Adrenal gland (tissue), 12 donors: Measurements from ENCODE around the gene SIK1. TPM values are rescaled to one million over a fixed set of nuclear protein-coding genes. Genes with fewer than 3 reads are reported as not detected.
A peak's percentile ranks its signal among the peaks of the same experiment; 100 is the strongest.

Experiments
- DNase-seq, 7 donors: peaks; one replicate each; pipeline ENCODE4 v3.0.0-alpha.2; 2019 to 2020
- H3K27ac ChIP-seq, 5 donors: fragments of 200-600 bp; sonication (generic) in 4 of 5; 1 replicate in 3 of 5; 2 replicates in 2 of 5; pipeline versions ENCODE4 v1.5.1 to v1.8.0; 2016 to 2020; ENCODE audit warnings: mild to moderate bottlenecking in 1 of 5
- H3K27me3 ChIP-seq: fragments of 200-600 bp; 2 replicates; pipeline ENCODE4 v1.8.0; 2021
- H3K36me3 ChIP-seq, 2 donors: fragments of 200-600 bp; replicated peaks in 1 of 2; 1 replicate in 1 of 2; 2 replicates in 1 of 2; pipeline versions ENCODE4 v1.5.1 to v1.8.0; 2018 to 2022
- H3K4me1 ChIP-seq, 2 donors: fragments of 200-600 bp; replicated peaks in 1 of 2; 1 replicate in 1 of 2; 2 replicates in 1 of 2; pipeline versions ENCODE4 v1.5.1 to v1.8.0; 2018 to 2021
- H3K4me3 ChIP-seq, 4 donors: fragments of 200-600 bp; sonication (generic) in 3 of 4; one replicate each; pipeline ENCODE4 v1.5.1; 2016 to 2018
- H3K9me3 ChIP-seq, 3 donors: fragments of 200-600 bp; sonication (generic) in 1 of 3; replicated peaks in 1 of 3; 1 replicate in 2 of 3; 2 replicates in 1 of 3; pipeline versions ENCODE4 v1.5.1 to v1.8.0; 2016 to 2021
- CTCF ChIP-seq, 6 experiments: fragments of 450-650 bp in 4 of 6; fragments of 200-600 bp in 2 of 6; sonication (generic) in 1 of 6; IDR thresholded peaks; 1 replicate in 5 of 6; 2 replicates in 1 of 6; pipeline versions ENCODE4 v1.5.1 to v1.8.0; 2016 to 2021; ENCODE audit warnings: antibody characterized with exemption in 6 of 6, mild to moderate bottlenecking in 2 of 6, moderate library complexity in 1 of 6
- POLR2A ChIP-seq, 2 donors: fragments of 450-650 bp; IDR thresholded peaks; one replicate each; pipeline ENCODE4 v1.6.1; 2017; ENCODE audit warnings: antibody characterized with exemption in 2 of 2, mild to moderate bottlenecking in 2 of 2, moderate library complexity in 1 of 2
- WGBS, 4 donors: extraction: QIAGEN DNeasy Blood & Tissue Kit in 2 of 4; methylation state at CpG; one replicate each; pipeline versions ENCODE4 v1.1.5 to v1.1.7; 2013 to 2017; 5-methylcytosine and 5-hydroxymethylcytosine counted together
- intact Hi-C, 2 donors: fragments of 100-400 bp; cut with DNase I; formaldehyde crosslinking; loops; one replicate each; pipeline versions ENCODE4 v1.14.1 to v1.15.0; 2022 to 2023
- polyA plus RNA-seq, 3 donors: library from polyadenylated mRNA; stranded (reverse); fragments of 200-250 nt in 2 of 3; fragments of 350-450 nt in 1 of 3; fragmentation: Illumina TruSeq in 1 of 3; extraction: RNeasy Lipid Tissue Mini Kit (QIAGEN cat#74804) in 1 of 3; gene quantifications; one replicate each; pipeline ENCODE4 v1.2.3, GENCODE V29; 2013 to 2014
- total RNA-seq, 9 donors: library from RNA; depleted of rRNA in 4 of 9; stranded (reverse); fragments of >200 nt in 4 of 9; fragments of 120-200 nt in 1 of 9; fragmentation: NEBNext Ultra II Directional in 1 of 9; extraction: Animal tissue kit (Norgen Biotek cat#: 25700) in 1 of 9; gene quantifications; one replicate each; pipeline versions ENCODE4 v1.1.0 to v1.2.4, GENCODE V29; 2013 to 2023
- donor health status: healthy with polysubstance abuse.
- donor health status: Bipolar disorder and iron deficiency.
- donor health status: DM: yes; HTN: yes; CAD: no.
- donor health status: DM: no; HTN: no; CAD: no.
- donor health status: DM: no; HTN: no; CAD: no.
- donor health status: DM: yes; HTN: yes; CAD: no.

SIK1 gene
- total and polyA plus RNA-seq, 12 donors, result 0.55 to 171 (median 4.9) TPM

GRCh38 chr21:43364851-43365424 lies 62.0 kb downstream of the SIK1 start:
- no peaks in the 10 kb centered on the region for H3K27me3 ChIP-seq
- TF ChIP-seq CTCF (IDR thresholded peaks at IDR 0.05) (no peak), POLR2A (IDR thresholded peaks at IDR 0.05) (no peak)
- no peak for DNase-seq
- no peaks in the 10 kb centered on the region for H3K36me3 ChIP-seq
- intact Hi-C loops, result no loop called here
- no peaks in the 10 kb centered on the region for H3K9me3 ChIP-seq
- peaks cover 7 to 8% of the 10 kb centered on the region in 2 donors for H3K4me1 ChIP-seq
- WGBS, 4 donors, result 87 to 91% (median 88%) methylated on average over 11 to 18 of the region's 18 CpGs
- H3K27ac ChIP-seq, result peak overlapping the region in 1 of 5 donors; percentile 17
- no peak overlapping the region for H3K4me3 ChIP-seq

Other genes starting within 250 kb of the SIK1 start
- 1 to 10 TPM in 2 of 9 donors, under 1 TPM in 5, not detected in 2; 0.23 to 1.5 (median 0.47) TPM for gene HSF2BP, start 232.4 kb upstream of the SIK1 start, total RNA-seq
- under 1 TPM; 0.27 to 0.40 (median 0.35) TPM for gene HSF2BP, start 232.4 kb upstream of the SIK1 start, polyA plus RNA-seq
- gene RRP1B, start 232.4 kb upstream of the SIK1 start, total RNA-seq, result 10 to 100 TPM in 8 of 9 donors, 1 to 10 TPM in 1; 7.0 to 18.6 (median 16.1) TPM
- 10 to 100 TPM in 1 of 3 donors, 1 to 10 TPM in 2; 5.7 to 12.5 (median 9.0) TPM for gene RRP1B, start 232.4 kb upstream of the SIK1 start, polyA plus RNA-seq